KOPT-K1 (cell line): ENCODE results near the gene VAV2.

ENCODE experiments used
- H3K27ac ChIP-seq: fragments of 200-600 bp; sonication (generic); 2 replicates; pipeline ENCODE4 v1.5.1; 2016; ENCODE audit warnings: antibody characterized with exemption, mild to moderate bottlenecking, low read depth, low read length; ENCODE audit not compliant: poor library complexity, severe bottlenecking
- H3K36me3 ChIP-seq: fragments of 200-600 bp; sonication (generic); 2 replicates; pipeline ENCODE4 v1.5.1; 2017; ENCODE audit warnings: antibody characterized with exemption, mild to moderate bottlenecking, low read length, moderate library complexity; ENCODE audit not compliant: insufficient read depth
- H3K9me3 ChIP-seq: fragments of 200-600 bp; sonication (generic); 2 replicates; pipeline ENCODE4 v1.5.1; 2017; ENCODE audit warnings: antibody characterized with exemption, low read length, mild to moderate bottlenecking; ENCODE audit not compliant: insufficient read depth, poor library complexity, severe bottlenecking

Gene VAV2

DNA sequence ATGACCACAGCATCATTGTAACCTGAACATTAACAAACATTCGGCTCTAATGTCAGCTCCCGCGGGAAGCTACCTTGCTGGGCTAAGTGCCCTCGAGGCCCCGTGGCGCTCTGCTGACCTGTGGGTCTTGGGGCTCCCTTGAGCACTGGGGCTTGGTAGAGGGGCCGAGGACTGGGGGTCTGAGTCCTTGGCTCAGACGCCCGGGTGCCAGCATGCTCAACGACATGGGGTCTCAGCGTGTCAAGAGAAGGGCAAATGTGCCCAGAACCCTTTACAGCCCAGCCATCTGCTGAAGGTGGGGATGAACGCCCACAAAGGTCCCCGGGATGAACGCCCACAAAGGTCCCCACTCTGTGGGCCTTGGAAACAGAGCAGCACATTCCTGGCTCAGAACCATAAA is 214.3 kb downstream of the VAV2 start:
- H3K27ac ChIP-seq = no peak overlapping the region
- H3K36me3 ChIP-seq = no peaks in the 10 kb centered on the region
- peaks cover 14% of the 10 kb centered on the region for H3K9me3 ChIP-seq

DNA sequence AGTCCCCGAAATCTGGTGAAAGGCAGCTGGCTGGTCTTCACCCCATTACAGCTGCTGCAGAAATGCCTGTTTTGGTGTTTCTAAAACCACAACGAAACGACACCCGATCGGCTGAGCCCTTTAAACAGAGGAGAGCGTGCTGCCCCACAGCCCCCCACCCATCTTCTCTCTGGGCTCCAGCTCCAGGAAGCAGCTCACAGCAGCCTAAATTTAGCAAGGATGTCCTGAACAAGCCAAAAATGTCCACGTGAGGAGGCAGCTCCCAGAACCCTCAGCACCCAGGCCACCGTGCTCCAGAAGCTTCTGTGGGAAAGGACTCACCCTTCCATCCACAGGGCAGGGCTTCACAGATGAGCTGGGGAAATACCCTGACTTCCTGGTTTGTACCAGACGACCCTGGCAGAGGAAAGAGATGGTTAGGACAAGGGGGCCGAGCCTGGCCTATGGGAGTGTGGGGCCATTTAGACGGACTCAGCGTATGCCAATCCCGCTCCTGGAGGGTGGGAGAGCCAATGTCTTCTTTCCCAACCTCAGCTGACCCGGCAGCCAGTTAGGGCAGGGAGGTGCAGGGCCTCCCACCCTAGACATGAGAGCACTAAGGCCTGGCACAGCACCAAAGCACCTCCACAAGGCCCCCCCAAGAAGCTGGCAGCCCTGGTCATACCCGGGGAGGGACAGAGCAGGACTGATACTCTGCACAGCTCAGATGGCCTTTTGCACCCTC is 214.9 kb downstream of the VAV2 start:
- H3K27ac ChIP-seq = no peak overlapping the region
- H3K9me3 ChIP-seq = peaks cover 14% of the 10 kb centered on the region
- no peaks in the 10 kb centered on the region for H3K36me3 ChIP-seq

DNA sequence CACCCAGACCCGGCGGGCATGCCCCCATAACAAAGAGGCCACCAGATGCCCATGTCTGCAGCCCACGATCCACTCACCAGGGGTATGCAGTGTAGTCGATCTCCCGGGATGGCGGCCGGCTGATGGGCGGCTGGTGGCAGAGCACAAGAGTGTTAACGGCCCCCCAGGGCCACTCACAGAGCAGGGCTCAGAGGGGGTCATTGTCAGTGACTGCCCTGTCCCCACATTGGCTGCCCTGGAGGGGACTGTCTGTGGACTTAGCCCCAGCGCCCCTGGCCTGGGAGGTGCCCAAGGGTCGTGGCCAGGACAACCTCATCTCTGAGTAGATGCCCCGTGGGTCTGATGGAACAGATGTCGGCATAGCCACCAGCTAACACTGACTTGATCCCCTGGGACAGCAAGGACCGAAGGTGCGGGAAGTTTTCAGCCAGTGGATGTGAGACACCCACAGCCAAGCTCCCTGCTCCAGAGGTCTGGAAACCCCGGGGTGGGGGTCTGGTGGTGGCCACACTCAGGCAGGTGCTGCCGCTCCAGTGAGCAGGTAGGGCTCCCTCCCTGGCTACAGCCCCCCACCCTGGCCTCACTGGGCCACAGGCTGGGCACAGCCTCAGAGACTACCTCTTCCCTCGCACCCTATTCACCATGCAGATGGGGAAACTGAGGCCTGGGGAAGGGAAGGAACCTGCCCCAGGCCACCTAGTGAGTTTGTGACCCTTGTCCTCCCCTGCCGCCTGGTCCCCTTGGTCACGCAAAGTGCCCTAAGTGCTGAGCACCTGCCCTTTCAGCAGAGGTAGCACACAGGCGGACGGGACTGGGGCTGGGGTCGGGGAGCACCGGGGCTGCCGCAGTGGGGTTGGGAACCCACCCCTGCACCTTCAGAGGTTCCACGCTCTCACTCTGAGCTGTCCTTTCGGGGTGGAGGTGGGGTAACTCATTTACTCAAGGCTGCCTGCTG is 215.9 kb downstream of the VAV2 start:
- no peak overlapping the region for H3K27ac ChIP-seq
- H3K36me3 ChIP-seq = no peaks in the 10 kb centered on the region
- H3K9me3 ChIP-seq = peaks cover 14% of the 10 kb centered on the region

DNA sequence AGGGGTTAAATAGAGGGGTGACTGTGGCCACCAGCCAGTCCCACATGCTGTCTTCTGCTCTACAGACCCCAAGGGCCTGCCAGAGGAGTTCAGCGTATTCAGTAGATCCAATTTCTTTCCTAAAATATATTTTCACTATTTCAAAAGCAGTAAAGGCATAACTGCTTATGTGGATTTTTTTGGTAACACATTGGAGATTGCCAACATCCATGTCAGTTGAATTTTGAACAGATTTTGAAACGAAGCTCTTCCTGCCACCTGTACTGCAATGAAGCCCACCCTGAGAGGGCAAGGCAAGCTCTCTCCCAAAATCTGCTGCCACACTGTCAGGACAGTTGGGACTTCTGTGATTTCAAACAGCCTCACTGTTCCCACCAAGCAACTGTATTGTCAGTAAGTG is 216.8 kb downstream of the VAV2 start:
- Histone ChIP-seq H3K9me3 (peaks cover 14% of the 10 kb centered on the region), H3K36me3 (no peaks in the 10 kb centered on the region), H3K27ac (no peak overlapping the region)

DNA sequence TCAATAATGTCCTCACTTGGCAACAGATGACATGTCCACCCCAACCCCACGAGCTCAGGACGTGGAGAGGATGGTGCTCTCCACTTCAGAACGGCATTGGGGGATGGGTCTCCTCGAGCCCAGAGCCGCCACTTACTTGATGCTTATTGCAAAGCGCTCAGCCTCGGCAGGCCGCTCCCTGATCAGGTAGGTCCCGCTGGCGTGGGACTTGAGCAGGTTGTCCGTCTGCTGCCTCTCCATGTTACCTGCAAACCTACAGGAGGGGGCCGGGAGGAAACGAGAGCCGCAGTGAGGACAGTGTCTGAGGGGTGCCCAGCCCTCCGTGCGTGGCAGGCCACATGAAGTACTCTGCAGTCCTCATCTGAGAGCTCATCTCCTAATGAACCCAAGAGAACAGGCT is 217.3 kb downstream of the VAV2 start:
- peaks cover 14% of the 10 kb centered on the region for H3K9me3 ChIP-seq
- no peak overlapping the region for H3K27ac ChIP-seq
- no peaks in the 10 kb centered on the region for H3K36me3 ChIP-seq

DNA sequence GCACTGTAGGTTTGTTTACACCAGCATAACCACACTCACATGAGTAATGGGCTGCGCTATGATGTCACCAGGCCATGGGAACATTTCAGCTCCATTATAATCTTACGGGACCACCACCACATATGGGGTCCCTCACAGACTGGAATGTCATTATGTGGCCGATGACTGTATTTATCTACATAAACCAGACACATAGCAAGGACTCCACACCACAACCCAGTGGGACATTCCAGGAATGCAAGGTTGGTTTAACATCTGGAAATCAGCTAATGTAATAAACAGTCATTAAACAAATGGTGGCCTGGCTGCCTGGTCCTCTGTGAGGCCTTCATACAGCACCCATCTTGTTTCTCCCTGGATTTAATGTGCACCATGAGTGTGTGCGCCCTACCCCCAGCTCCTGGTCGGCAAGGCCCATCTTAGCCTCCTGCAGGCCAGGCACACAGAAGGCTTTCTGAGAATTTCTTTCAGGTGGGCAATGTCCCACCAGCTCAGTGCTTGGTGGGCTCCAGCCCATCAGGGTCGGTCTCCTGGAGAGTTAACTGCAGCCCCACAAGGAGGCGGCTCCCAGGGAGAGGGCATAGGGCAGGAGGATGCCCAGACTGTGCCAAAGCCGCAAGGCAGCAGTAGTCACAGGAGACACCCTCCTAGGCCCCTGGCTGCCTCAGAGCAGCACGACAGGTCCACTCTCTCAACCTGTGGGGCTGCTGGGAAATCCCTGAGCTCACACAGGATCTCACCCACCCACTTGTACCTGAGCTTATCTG is 218.1 kb downstream of the VAV2 start:
- Histone ChIP-seq H3K36me3 (no peaks in the 10 kb centered on the region), H3K9me3 (peaks cover 14% of the 10 kb centered on the region), H3K27ac (no peak overlapping the region)

DNA sequence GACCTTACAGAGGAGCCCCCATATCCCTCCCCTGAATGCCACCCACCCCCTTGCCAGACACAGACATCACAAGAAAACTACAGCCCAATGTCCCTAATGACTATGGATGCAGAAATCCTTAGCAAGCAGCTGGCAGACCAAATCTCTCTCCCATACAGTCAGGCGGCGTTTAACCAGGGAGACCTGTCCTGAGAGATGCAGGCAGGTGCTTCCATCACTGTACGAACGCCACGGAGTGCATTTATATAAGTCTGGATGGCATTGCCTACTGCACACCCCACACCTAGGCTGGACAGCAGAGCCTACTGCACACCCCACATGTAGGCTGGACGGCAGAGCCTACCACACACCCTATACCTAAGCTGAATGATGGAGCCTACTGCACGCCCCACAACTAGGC is 219.5 kb downstream of the VAV2 start:
- H3K36me3 ChIP-seq = no peaks in the 10 kb centered on the region

DNA sequence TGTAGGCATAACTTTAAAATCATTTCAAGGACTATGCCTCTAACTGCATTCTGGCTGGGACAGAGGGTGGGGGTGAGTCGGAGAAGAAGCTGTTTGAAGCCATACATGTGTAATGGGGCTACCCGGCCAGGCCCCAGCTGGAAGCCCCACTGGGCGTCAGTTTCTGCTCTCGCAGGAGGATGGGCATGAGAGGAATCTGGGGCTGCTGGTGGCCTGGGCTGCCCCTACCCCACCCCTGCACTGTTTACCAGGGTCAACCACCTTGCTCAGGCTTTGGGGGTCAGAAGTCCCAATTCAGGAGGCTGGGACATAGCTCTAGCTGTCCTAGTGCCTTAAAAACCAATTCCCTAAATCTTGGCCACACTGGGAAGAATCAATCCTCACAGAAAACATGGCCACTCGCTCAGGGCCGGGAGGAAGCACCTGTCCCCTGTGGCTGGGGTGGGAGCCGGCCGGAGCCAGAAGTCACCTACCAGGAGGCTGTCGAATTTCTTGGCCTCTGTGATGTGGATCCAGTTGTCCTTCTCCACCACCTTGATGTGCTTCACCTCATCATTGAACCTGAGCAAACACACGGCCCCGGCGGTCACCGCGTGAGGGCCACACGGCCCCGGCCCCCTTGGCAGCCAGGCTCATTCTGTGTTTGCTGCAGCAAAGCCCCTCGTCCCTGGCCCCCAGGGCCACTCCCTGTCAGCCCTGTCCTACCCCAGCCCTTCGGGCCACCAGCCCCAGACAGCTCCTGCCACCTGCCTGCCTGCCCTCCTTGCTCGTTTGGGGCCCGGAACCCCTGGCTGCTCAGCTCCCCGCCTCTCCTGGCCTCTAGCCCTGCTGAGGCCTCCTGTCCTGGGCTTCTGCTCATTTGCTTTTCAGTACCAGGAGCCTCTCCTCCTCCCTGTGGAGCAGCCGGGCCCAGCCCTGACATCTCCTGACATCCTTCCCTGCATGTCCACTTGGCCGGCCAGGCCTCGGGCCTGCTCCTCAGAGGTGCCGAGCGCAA is 220.3 kb downstream of the VAV2 start:
- no peaks in the 10 kb centered on the region for H3K36me3 ChIP-seq
- peaks cover 22% of the 10 kb centered on the region for H3K9me3 ChIP-seq
- H3K27ac ChIP-seq = no peak overlapping the region

More for the DNA sequence above, 219.5 kb downstream of the VAV2 start:
- H3K27ac ChIP-seq = no peak overlapping the region
- H3K9me3 ChIP-seq = peaks cover 14% of the 10 kb centered on the region

DNA sequence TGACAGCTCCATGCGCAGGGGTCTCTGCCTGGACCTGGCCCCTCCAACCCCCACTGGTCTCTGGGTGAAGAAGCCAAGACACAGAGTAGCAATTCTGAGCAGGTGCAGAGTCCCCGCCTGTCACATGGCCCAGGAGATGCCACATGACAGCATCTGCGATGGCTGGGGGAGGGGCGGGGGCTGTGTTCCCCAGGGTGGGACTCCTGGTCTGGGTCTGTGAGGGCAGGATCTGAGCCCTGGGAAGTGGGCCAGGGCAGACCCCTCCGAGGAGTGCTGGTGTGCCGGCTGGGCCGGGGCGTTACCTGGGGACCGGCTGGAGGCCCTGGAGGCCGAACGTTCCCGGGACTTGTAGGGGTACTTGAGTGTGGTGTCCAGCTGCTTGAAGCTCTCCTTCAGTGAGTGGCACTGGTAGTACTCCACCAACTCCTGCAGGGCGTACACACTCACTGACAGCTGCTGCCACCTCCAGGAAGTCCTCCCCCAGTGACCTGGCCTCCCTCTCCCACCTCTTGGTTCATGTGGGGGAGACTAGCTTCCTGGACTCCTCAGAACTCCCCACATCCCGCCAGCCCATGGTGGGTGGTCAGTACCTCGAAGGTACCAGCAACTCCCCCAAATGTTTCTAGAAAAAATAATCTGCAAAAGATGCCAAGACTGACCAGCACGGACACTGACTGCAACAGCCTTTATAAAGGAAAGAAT is 221.9 kb downstream of the VAV2 start:
- Histone ChIP-seq H3K27ac (no peak overlapping the region), H3K9me3 (peaks cover 26% of the 10 kb centered on the region), H3K36me3 (no peaks in the 10 kb centered on the region)

DNA sequence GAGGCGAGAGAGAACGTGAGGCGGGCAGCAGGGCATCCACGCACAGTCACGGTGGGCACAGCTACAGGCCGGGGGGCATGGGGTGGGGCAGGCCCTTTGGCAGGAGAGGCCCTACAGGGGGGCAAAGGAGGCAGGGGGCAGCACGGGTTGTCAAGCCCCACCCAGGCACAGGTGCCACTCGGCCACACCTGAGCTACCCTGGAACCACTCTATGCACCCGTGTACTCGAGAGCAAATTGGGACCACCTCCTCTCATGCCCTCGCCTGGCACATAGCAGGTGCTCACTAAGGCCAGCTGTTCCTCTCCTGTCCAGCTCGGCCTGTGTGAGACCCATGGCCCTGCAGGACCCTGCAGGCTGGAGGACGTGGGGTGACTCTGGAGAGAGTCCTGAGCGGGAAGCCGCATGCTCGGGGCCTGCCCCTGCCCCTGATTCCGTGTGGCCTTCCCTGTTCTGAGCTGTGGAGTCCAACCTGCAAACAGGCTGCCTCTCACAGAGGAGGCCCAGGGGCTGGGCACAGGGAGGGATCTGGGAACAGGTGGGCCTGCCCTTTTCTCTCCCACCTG is 222.5 kb downstream of the VAV2 start:
- Histone ChIP-seq H3K9me3 (peaks cover 23% of the 10 kb centered on the region), H3K36me3 (no peaks in the 10 kb centered on the region), H3K27ac (no peak overlapping the region)

DNA sequence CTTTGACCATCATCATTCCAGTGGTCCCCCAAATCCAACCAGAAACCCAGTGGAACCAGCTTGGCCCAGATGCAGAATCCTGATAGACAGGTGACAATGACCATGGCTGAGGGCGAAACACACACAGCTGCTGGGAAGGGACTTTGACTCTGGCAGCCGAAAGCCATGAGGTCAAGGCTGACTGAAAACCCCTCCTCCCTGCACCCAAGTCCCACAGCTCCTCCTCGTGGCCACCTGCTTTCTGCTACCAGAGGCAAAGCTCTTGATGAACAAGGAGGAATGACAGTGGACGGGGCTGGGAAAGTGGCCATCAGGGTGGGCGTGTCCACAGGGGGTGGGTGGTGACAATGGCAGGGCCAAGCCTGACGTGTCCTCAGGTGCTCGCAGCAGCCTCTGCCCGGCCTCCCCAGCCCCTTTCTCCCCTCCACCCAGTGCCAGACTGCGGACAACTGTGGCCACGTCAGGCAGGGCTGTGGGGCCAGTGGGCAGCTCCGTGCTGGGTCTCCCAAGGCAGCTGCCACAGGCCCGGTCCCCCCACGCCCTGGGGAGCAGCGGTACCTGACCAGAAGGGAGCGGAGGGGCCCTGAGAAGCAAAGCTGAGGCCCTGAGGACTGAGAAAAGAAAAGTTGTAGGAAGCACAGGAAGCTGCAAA is 223.1 kb downstream of the VAV2 start:
- H3K36me3 ChIP-seq = no peaks in the 10 kb centered on the region
- peaks cover 17% of the 10 kb centered on the region for H3K9me3 ChIP-seq
- H3K27ac ChIP-seq = no peak overlapping the region

DNA sequence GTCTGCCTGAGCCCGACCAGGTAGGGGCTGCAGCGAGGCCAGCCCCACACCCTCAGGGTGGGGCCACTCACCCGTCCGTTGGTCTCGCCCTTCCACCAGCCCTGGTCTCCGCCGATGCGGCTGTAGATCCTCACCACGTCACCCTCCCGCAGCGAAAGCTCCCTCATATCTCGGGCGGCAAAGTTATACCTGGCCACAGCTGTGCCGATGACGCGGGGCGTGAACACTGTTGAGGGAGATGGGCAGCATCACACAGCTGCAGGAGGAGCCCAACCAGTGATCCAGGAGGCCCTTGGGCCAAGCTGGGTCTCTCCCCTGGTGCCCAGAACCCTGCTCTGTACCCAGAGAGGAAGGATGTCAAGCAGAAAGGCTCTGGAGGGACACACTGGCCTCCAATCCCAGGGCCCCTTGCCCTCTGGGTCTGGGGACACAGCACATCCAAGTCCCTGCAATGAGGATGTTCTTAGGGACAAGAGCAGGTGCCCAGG is 223.7 kb downstream of the VAV2 start:
- Histone ChIP-seq H3K27ac (no peak overlapping the region), H3K36me3 (no peaks in the 10 kb centered on the region), H3K9me3 (peaks cover 12% of the 10 kb centered on the region)

DNA sequence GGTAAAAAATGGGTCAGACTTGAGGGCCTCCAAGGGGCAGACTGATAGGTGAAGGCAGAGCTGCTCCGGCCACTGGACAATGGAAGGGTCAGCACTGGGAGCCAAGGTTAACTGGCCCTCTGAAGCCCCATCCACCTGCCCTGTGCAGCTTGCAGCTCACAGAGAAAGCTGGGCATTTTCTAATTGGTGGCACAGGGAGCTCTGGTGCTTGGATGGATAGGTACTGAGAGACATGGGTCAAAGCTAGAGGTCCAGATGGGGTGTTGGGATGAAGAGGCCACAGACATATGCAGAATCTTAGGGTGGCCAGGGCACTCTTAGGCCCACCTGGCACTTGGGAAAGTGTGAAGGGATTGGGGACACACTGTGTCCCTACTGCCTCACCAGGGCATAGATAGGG is 224.5 kb downstream of the VAV2 start:
- no peaks in the 10 kb centered on the region for H3K36me3 ChIP-seq
- H3K9me3 ChIP-seq = peaks cover 12% of the 10 kb centered on the region
- H3K27ac ChIP-seq = no peak overlapping the region
